ENCODE measurements around the gene SGF29. TPM values are rescaled to one million over a fixed set of nuclear protein-coding genes. Genes with fewer than 3 reads are reported as not detected.
A peak's percentile ranks its signal among the peaks of the same experiment; 100 is the strongest.
"Not testable (repeated sequence)": the region's sequence is repeated elsewhere in the genome, so short reads cannot be mapped to it uniquely, and the experiment has no call there.

The SGF29 gene
- total RNA-seq, 1 experiment from 2014 or later, result 44.7 TPM

DNA sequence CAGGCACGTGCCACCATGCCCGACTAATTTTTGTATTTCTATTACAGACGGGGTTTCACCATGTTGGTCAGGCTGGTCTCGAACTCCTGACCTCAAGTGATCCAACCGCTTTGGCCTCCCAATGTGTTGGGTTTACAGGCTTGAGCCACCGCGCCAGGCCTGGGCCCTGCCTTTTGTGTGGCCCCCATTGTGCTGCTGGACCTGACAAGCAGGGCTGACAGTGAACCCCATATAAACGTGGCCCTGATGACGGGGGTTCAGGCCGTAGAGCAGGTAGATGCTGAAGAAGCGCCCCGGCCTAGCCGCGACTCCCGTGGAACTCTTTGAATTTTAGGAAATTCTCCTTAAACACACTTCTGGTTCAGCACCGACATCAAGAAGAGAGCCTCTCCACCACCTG is 60.8 kb downstream of the SGF29 start:
- Histone ChIP-seq H3K36me3 (ENCODE audit: insufficient read depth, low read length) (peaks cover 26% of the 10 kb centered on the region; the same call in 1 of the 2 replicates), H3K27ac (ENCODE audit: low read length) (peak overlapping the region; percentile 86), H3K4me1 (ENCODE audit: low read length) (peaks cover 69% of the 10 kb centered on the region), H3K9ac (ENCODE audit: low read length) (peak overlapping the region; percentile 13; the same call in 1 of the 2 replicates), H3K79me2 (ENCODE audit: low read length) (peaks cover 10% of the 10 kb centered on the region; the same call in 1 of the 2 replicates)
- not testable (repeated sequence) for H3K4me3 ChIP-seq (ENCODE audit: low read length); H2AFZ ChIP-seq (ENCODE audit: low read length); DNase-seq; H3K4me2 ChIP-seq (ENCODE audit: low read depth, low read length, poor library complexity, severe bottlenecking); H3K9me2 ChIP-seq (replicated peaks; ENCODE audit: insufficient read depth, low read length); H3K9me3 ChIP-seq (ENCODE audit: low read length); H3K27me3 ChIP-seq (ENCODE audit: low read length); H4K20me1 ChIP-seq (ENCODE audit: insufficient read depth, low read depth, low read length)

DNA sequence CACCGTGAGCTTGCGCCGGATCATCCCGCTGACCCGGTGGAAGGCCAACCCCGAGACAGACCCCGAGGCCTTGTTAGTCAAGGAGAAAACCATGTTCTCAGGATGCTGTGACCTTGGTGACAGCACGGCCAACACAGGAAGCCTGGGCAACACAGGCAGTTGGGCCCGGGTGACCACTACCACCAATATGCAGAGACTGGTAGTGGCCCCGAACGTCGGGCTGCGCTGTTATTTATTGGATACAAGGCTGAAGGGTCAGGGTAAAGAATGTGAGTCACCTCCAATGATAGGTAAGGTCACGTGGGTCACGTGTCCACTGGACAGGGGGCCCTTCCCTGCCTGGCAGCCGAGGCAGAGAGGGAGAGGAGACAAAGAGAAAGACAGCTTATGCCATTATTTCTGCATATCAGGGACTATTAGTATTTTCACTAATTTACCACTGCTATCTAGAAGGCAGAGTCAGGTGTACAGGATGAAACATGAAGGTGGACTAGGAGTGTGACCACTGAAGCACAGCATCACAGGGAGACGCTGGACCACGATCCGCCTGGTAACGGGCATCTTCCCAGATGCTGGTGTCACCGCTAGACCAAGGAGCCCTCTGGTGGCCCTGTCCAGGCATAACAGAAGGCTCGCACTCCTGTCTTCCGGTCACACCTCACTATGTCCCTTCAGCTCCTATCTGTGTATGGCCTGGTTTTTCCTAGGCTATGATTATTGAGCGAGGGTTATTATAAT is 61.9 kb downstream of the SGF29 start:
- H3K9me3 ChIP-seq (ENCODE audit: low read length); H3K79me2 ChIP-seq (ENCODE audit: low read length); H4K20me1 ChIP-seq (ENCODE audit: insufficient read depth, low read depth, low read length); H2AFZ ChIP-seq (ENCODE audit: low read length); H3K4me3 ChIP-seq (ENCODE audit: low read length); H3K27me3 ChIP-seq (ENCODE audit: low read length); H3K9me2 ChIP-seq (replicated peaks; ENCODE audit: insufficient read depth, low read length): not testable (repeated sequence)
- Histone ChIP-seq H3K4me2 (ENCODE audit: low read depth, low read length, poor library complexity, severe bottlenecking) (peak overlapping the region; percentile 47), H3K27ac (ENCODE audit: low read length) (peak overlapping the region; percentile 96), H3K4me1 (ENCODE audit: low read length) (peaks cover 70% of the 10 kb centered on the region), H3K36me3 (ENCODE audit: insufficient read depth, low read length) (peaks cover 25% of the 10 kb centered on the region; the same call in 1 of the 2 replicates), H3K9ac (ENCODE audit: low read length) (peak overlapping the region; percentile 41; the same call in 1 of the 2 replicates)
- DNase-seq, result peak; percentile 75

GRCh38 chr16:28616224-28616577 is 62.5 kb downstream of the SGF29 start:
- not testable (repeated sequence) for H3K4me3 ChIP-seq (ENCODE audit: low read length); H4K20me1 ChIP-seq (ENCODE audit: insufficient read depth, low read depth, low read length); H3K27me3 ChIP-seq (ENCODE audit: low read length); H2AFZ ChIP-seq (ENCODE audit: low read length); H3K9me3 ChIP-seq (ENCODE audit: low read length); H3K79me2 ChIP-seq (ENCODE audit: low read length); DNase-seq; H3K9ac ChIP-seq (ENCODE audit: low read length); H3K9me2 ChIP-seq (replicated peaks; ENCODE audit: insufficient read depth, low read length)
- Histone ChIP-seq H3K27ac (ENCODE audit: low read length) (peak overlapping the region; percentile 96), H3K4me2 (ENCODE audit: low read depth, low read length, poor library complexity, severe bottlenecking) (peak overlapping the region; percentile 47), H3K36me3 (ENCODE audit: insufficient read depth, low read length) (peaks cover 25% of the 10 kb centered on the region), H3K4me1 (ENCODE audit: low read length) (peaks cover 70% of the 10 kb centered on the region)

DNA sequence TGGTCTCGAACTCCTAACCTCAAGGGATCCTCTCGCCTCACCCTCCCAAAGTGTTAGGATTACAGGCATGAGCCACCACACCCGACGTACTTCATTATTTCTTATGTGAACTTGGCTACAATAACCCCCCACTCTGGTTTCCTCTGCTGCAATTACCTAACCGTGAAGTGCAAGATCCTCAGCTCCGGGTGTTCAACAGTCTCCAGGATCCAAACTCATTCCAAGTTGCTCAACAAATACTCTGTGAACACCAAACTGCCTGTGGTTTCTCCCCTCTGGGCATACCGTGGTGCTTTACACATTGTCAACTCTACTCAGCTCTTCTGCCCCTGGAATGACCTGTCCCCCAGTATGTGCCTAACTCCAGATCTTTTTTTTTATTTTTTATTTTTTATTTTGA is 62.9 kb downstream of the SGF29 start:
- Histone ChIP-seq H3K9me2 (replicated peaks; ENCODE audit: insufficient read depth, low read length) (no peaks in the 10 kb centered on the region), H2AFZ (ENCODE audit: low read length) (no peak overlapping the region), H3K4me3 (ENCODE audit: low read length) (no peak overlapping the region; the same call in 1 of the 2 replicates), H3K27ac (ENCODE audit: low read length) (peak overlapping the region; percentile 96), H3K4me1 (ENCODE audit: low read length) (peaks cover 70% of the 10 kb centered on the region), H3K4me2 (ENCODE audit: low read depth, low read length, poor library complexity, severe bottlenecking) (peak overlapping the region; percentile 24), H3K79me2 (ENCODE audit: low read length) (peaks cover 11% of the 10 kb centered on the region), H3K36me3 (ENCODE audit: insufficient read depth, low read length) (peaks cover 25% of the 10 kb centered on the region), H3K9ac (ENCODE audit: low read length) (peak overlapping the region; percentile 48), H3K9me3 (ENCODE audit: low read length) (no peaks in the 10 kb centered on the region), H3K27me3 (ENCODE audit: low read length) (no peaks in the 10 kb centered on the region), H4K20me1 (ENCODE audit: insufficient read depth, low read depth, low read length) (no peaks in the 10 kb centered on the region)
- DNase-seq, result peak; percentile 51

DNA sequence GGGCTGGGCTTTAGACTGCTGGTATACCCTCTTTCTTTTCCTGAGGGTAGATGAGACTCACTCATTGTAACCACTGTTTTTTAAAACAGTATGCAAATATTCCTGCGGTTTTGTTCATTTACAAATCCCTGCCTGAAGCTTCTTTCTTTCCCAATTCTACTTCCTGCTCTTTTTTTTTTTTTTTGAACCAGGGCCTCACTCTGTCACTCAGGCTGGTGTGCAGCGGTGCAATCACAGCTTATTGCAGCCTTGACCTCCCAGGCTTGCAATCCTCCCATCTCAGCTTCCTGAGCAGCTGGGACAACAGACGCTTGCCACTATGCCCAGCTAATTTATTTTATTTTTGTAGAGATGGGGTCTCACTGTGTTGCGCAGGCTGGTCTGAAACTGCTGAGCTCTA is 64.2 kb downstream of the SGF29 start:
- DNase-seq, result peak; percentile 95
- no peaks in the 10 kb centered on the region for H4K20me1 ChIP-seq (ENCODE audit: insufficient read depth, low read depth, low read length)
- H3K27ac ChIP-seq (ENCODE audit: low read length), result peak overlapping the region; percentile 96
- H3K4me1 ChIP-seq (ENCODE audit: low read length), result peaks cover 73% of the 10 kb centered on the region
- peak overlapping the region; percentile 64 for H3K4me2 ChIP-seq (ENCODE audit: low read depth, low read length, poor library complexity, severe bottlenecking)
- no peak overlapping the region for H2AFZ ChIP-seq (ENCODE audit: low read length)
- H3K79me2 ChIP-seq (ENCODE audit: low read length), result peaks cover 23% of the 10 kb centered on the region
- peak overlapping the region; percentile 47; the same call in 1 of the 2 replicates for H3K4me3 ChIP-seq (ENCODE audit: low read length)
- no peaks in the 10 kb centered on the region for H3K9me2 ChIP-seq (replicated peaks; ENCODE audit: insufficient read depth, low read length)
- H3K27me3 ChIP-seq (ENCODE audit: low read length), result no peaks in the 10 kb centered on the region
- H3K9ac ChIP-seq (ENCODE audit: low read length), result peak overlapping the region; percentile 65
- H3K9me3 ChIP-seq (ENCODE audit: low read length), result no peaks in the 10 kb centered on the region
- peaks cover 31% of the 10 kb centered on the region for H3K36me3 ChIP-seq (ENCODE audit: insufficient read depth, low read length)

- peaks cover 31% of the 10 kb centered on the region for H3K36me3 ChIP-seq (ENCODE audit: insufficient read depth, low read length)
- H3K4me3 ChIP-seq (ENCODE audit: low read length), result peak overlapping the region; percentile 80; the same call in 1 of the 2 replicates
- not testable (repeated sequence) for H4K20me1 ChIP-seq (ENCODE audit: insufficient read depth, low read depth, low read length); H3K9me2 ChIP-seq (replicated peaks; ENCODE audit: insufficient read depth, low read length); H2AFZ ChIP-seq (ENCODE audit: low read length); H3K27me3 ChIP-seq (ENCODE audit: low read length); H3K9me3 ChIP-seq (ENCODE audit: low read length)
- H3K9ac ChIP-seq (ENCODE audit: low read length), result peak overlapping the region; percentile 8; the same call in 1 of the 2 replicates
- DNase-seq, result peak; percentile 52
- peak overlapping the region; percentile 88 for H3K4me2 ChIP-seq (ENCODE audit: low read depth, low read length, poor library complexity, severe bottlenecking)
- H3K27ac ChIP-seq (ENCODE audit: low read length), result peak overlapping the region; percentile 96
- H3K79me2 ChIP-seq (ENCODE audit: low read length), result peaks cover 32% of the 10 kb centered on the region
- H3K4me1 ChIP-seq (ENCODE audit: low read length), result peaks cover 69% of the 10 kb centered on the region
Observed at GRCh38 chr16:28620316-28620715, 66.6 kb downstream of the SGF29 start.

GRCh38 chr16:28621481-28622155 is 67.9 kb downstream of the SGF29 start:
- Histone ChIP-seq H3K4me3 (ENCODE audit: low read length) (peak overlapping the region; percentile 80), H3K27me3 (ENCODE audit: low read length) (no peaks in the 10 kb centered on the region), H3K36me3 (ENCODE audit: insufficient read depth, low read length) (peaks cover 30% of the 10 kb centered on the region), H3K9me3 (ENCODE audit: low read length) (no peaks in the 10 kb centered on the region), H3K4me2 (ENCODE audit: low read depth, low read length, poor library complexity, severe bottlenecking) (peak overlapping the region; percentile 88), H4K20me1 (ENCODE audit: insufficient read depth, low read depth, low read length) (no peaks in the 10 kb centered on the region), H3K4me1 (ENCODE audit: low read length) (peaks cover 57% of the 10 kb centered on the region), H2AFZ (ENCODE audit: low read length) (no peak overlapping the region), H3K79me2 (ENCODE audit: low read length) (peaks cover 32% of the 10 kb centered on the region), H3K27ac (ENCODE audit: low read length) (peak overlapping the region; percentile 96), H3K9ac (ENCODE audit: low read length) (peak overlapping the region; percentile 95), H3K9me2 (replicated peaks; ENCODE audit: insufficient read depth, low read length) (no peaks in the 10 kb centered on the region)
- peak; percentile 83 for DNase-seq

- peak overlapping the region; percentile 95 for H3K9ac ChIP-seq (ENCODE audit: low read length)
- peak overlapping the region; percentile 88 for H3K4me2 ChIP-seq (ENCODE audit: low read depth, low read length, poor library complexity, severe bottlenecking)
- not testable (repeated sequence) for H3K9me2 ChIP-seq (replicated peaks; ENCODE audit: insufficient read depth, low read length); DNase-seq; H4K20me1 ChIP-seq (ENCODE audit: insufficient read depth, low read depth, low read length); H2AFZ ChIP-seq (ENCODE audit: low read length); H3K27me3 ChIP-seq (ENCODE audit: low read length); H3K9me3 ChIP-seq (ENCODE audit: low read length)
- peak overlapping the region; percentile 96 for H3K27ac ChIP-seq (ENCODE audit: low read length)
- H3K79me2 ChIP-seq (ENCODE audit: low read length), result peaks cover 32% of the 10 kb centered on the region
- H3K4me3 ChIP-seq (ENCODE audit: low read length), result peak overlapping the region; percentile 80
- peaks cover 23% of the 10 kb centered on the region for H3K36me3 ChIP-seq (ENCODE audit: insufficient read depth, low read length)
- peaks cover 46% of the 10 kb centered on the region for H3K4me1 ChIP-seq (ENCODE audit: low read length)
Observed at GRCh38 chr16:28622532-28623171, 68.9 kb downstream of the SGF29 start.
